ENCODE measurements around the gene DLK2.

DNA sequence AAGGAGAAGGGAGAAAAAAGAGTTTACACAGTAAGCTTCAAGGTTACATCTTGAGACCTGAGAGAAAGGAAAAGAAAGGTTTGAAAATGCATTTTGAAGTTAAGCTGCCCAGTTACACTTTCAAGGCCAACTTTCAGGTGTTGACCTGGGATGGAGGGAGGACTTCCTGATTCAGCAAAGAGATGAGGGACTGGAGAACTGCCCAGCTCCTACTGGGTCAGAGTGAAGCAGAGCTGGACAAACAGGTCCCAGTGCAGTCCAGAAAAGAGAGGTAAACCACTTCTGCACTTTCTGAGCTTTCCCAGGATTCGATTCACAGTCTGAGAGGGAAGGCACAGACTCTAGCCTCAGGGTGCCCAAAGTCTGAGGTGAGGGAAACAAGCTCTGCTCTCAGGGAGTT, 16.1 kb upstream of the DLK2 start:
- TF ChIP-seq CTCF (conservative IDR thresholded peaks at IDR 0.05; ENCODE audit: low read depth, low read length) (no peak), EZH2 (IDR thresholded peaks at IDR 0.05; ENCODE audit: low read length, unreplicated experiment) (no peak), EZH2phosphoT487 (IDR thresholded peaks at IDR 0.05; ENCODE audit: borderline replicate concordance, low read length) (no peak)

Data from PC-3 (cell line).